Cardiac fibroblast (primary cell): ENCODE measurements around the gene PIGC.

ENCODE experiments used
- DNase-seq, 2 donors: peaks; one replicate each; pipeline versions ENCODE4 v3.0.0 to v3.0.0-alpha.2; 2010; ENCODE audit warnings: low read depth in 2 of 2
- H3K4me3 ChIP-seq, 2 donors: replicated peaks in 1 of 2; 1 replicate in 1 of 2; 2 replicates in 1 of 2; pipeline ENCODE4 v1.5.1; 2011; ENCODE audit warnings: low read depth in 2 of 2, low read length in 2 of 2, mild to moderate bottlenecking in 2 of 2, moderate library complexity in 1 of 2
- TF ChIP-seq, protein P1 (sequence below): IDR thresholded peaks from one replicate; pipeline ENCODE4 v1.5.1; 2011; ENCODE audit warnings: low read depth, mild to moderate bottlenecking, low read length, inconsistent platforms

The PIGC gene

DNA sequence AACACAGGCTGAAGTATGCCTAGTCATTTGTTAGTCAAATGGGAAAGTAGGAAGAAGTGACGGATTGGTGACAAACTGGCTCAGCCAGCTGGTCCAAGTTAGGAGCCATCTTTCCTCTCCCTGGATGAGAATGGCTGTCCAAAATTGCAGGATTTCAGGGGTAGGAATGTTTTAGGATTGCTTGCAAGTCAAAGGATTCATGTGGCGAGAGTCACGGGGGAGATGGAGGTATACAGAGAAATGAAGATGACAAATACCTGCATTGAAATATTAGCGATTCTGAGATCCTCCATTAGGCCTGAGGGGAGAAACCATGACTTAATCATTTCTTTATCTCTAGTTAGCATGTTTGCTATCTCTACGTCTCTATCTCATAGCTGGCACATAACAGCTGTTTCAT is 41.8 kb upstream of the PIGC start:
- DNase-seq = no peak
- H3K4me3 ChIP-seq = no peak overlapping the region
- TF ChIP-seq, protein P1, sequence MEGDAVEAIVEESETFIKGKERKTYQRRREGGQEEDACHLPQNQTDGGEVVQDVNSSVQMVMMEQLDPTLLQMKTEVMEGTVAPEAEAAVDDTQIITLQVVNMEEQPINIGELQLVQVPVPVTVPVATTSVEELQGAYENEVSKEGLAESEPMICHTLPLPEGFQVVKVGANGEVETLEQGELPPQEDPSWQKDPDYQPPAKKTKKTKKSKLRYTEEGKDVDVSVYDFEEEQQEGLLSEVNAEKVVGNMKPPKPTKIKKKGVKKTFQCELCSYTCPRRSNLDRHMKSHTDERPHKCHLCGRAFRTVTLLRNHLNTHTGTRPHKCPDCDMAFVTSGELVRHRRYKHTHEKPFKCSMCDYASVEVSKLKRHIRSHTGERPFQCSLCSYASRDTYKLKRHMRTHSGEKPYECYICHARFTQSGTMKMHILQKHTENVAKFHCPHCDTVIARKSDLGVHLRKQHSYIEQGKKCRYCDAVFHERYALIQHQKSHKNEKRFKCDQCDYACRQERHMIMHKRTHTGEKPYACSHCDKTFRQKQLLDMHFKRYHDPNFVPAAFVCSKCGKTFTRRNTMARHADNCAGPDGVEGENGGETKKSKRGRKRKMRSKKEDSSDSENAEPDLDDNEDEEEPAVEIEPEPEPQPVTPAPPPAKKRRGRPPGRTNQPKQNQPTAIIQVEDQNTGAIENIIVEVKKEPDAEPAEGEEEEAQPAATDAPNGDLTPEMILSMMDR = no peak

DNA sequence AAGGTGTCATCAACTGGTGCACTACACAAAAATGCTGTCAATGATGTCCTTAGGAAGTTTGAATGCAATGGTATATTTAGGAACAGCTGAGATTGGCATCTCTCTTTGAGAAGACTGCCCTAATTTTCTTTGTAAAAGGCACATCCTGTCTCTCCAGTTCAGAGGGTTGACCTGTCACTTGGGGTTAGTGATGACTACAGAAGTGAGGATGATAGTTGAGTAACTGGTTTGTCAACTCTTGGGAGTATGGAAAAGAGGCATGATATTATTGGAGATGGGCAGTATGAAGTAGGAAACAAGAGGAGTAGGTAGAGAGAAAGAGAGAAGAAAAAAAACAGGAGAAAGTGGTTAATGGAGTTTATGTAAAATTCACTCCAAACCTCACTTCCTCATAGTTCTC is 40.4 kb upstream of the PIGC start:
- TF ChIP-seq, protein P1 = no peak
- DNase-seq = no peak
- H3K4me3 ChIP-seq = no peak overlapping the region

DNA sequence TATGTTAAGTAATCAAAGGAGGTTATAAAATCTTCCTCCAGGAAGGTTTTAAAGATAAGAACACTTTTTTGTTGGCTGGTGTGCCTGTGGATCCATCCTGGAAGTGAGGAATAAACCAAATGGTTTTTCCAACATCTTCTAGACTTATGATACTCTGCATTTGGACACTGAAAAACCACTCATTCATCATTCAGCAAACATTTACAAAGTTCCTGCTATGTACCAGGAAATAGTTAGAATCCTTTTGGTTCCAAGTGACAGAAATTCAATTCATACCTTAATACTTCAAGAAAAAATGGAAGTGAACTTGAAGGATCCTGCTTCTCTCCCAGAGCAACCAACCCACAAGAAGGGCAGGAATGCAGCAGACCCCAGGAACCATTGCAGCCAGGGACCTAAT is 39.6 kb upstream of the PIGC start:
- no peak for DNase-seq
- no peak overlapping the region for H3K4me3 ChIP-seq
- TF ChIP-seq, protein P1 = no peak

DNA sequence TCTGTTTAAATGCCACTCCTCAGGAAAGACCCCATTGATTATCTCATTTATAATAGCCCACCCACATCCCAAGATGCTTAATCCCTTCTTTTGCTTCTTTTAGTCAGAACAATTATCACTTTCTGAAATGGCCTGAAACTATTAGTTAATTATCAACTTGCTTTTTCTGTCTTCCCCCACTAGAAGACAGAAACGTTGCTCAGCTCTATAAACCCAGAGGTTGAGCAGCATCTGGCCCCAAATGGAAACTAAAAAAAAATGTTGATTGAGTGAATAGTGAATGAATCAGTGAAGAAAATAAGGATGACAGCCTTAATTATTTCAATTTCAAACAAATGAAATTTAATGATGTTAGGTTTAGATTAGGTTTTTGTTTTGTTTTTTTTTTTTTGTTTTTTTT is 38.2 kb upstream of the PIGC start:
- TF ChIP-seq, protein P1 = no peak
- H3K4me3 ChIP-seq = no peak overlapping the region
- DNase-seq = no peak

DNA sequence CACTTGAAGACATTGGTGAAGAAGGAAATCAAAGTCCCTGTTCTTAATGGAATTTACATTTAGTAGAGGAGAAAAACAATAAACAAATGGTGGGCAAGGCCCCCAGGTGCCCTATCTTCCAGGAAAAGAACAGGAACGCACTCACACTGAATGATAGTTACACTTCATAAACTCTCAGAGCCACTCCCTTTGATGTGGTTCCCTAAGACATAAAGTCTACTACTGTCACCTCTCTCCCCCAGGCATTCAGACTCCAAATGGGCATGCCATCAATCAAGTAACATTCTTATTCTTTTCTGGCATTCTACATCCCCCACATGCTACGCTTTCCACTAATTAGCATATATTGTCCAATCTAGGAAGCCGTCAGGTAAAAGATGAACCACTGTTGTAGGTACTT is 36.6 kb upstream of the PIGC start:
- TF ChIP-seq, protein P1 = no peak
- DNase-seq = no peak
- no peak overlapping the region for H3K4me3 ChIP-seq

DNA sequence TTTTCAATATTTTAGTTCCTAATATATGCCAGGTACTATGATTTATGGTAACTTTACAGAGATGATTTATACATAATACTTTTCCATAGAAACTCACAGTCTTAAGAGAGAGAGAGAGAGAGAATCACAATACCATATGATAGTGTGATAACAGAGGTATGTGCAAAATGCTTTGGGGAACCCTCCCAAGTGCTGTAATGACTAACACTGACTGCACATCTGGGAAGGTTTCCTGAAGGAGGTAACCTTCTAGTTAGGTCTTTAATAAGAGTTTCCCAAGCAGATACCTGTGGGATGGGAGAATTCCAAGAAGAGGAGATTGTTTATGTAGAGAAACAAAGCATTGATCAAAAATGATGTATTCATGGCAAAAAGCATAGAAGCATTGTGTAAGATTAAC is 34.6 kb upstream of the PIGC start:
- TF ChIP-seq, protein P1 = no peak
- no peak overlapping the region for H3K4me3 ChIP-seq

DNA sequence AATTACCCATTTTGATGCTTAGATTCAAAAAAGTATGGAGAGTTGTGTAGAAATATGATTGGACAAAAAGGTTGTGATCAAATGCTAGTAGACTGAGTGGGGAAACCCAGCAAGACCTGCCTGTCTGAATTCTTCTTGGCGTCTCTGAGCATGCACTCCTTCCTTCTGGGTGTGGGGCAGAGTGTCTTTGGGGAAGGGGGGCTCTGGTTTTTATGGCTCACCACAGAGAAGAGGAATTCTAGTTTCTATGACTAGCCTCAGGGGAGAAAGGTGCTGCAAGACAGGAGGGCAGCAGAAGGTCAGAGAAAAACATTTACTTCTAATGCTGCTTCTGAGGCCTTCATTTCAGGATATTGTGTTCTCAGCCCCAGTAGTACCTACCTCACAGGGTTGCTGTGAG is 33.9 kb upstream of the PIGC start:
- TF ChIP-seq, protein P1 = no peak
- no peak for DNase-seq
- no peak overlapping the region for H3K4me3 ChIP-seq

More for the DNA sequence above, 34.6 kb upstream of the PIGC start:
- no peak for DNase-seq
